Esophagus (tissue), 2 donors: ENCODE data around the gene ESRRA. TPM values are rescaled to one million over a fixed set of nuclear protein-coding genes. Genes with fewer than 3 reads are reported as not detected.

Experiments used
- H3K27ac ChIP-seq, 2 donors: one replicate each; pipeline ENCODE4 v1.5.1; 2013; ENCODE audit warnings: low read depth in 2 of 2, mild to moderate bottlenecking in 2 of 2, inconsistent platforms in 1 of 2, low read length in 1 of 2, moderate library complexity in 1 of 2
- H3K27me3 ChIP-seq, 2 donors: one replicate each; pipeline ENCODE4 v1.6.1; 2013; ENCODE audit warnings: low read length in 2 of 2, control low read depth in 1 of 2, mild to moderate bottlenecking in 1 of 2; ENCODE audit not compliant: insufficient read depth in 2 of 2, control insufficient read depth in 1 of 2
- H3K36me3 ChIP-seq, 2 donors: one replicate each; pipeline ENCODE4 v1.6.1; 2013; ENCODE audit warnings: low read length in 1 of 2; ENCODE audit not compliant: control insufficient read depth in 2 of 2, insufficient read depth in 2 of 2
- H3K4me1 ChIP-seq, 2 donors: one replicate each; pipeline ENCODE4 v1.6.1; 2013; ENCODE audit warnings: low read length in 1 of 2; ENCODE audit not compliant: control insufficient read depth in 2 of 2, insufficient read depth in 2 of 2
- H3K4me3 ChIP-seq, 2 donors: one replicate each; pipeline ENCODE4 v1.5.1; 2013; ENCODE audit warnings: low read length in 2 of 2, mild to moderate bottlenecking in 2 of 2, low read depth in 1 of 2, moderate library complexity in 1 of 2
- H3K9me3 ChIP-seq, 2 donors: one replicate each; pipeline ENCODE4 v1.6.1; 2013; ENCODE audit warnings: mild to moderate bottlenecking in 2 of 2, low read depth in 1 of 2, low read length in 1 of 2, moderate library complexity in 1 of 2; ENCODE audit not compliant: control insufficient read depth in 2 of 2, insufficient read depth in 1 of 2
- WGBS, 2 donors: extraction: QIAGEN DNeasy Blood & Tissue Kit; methylation state at CpG; one replicate each; pipeline ENCODE4 v1.1.7; 2013; 5-methylcytosine and 5-hydroxymethylcytosine counted together
- polyA plus RNA-seq, 2 donors: library from polyadenylated mRNA; stranded (reverse); fragments of 200-250 nt; gene quantifications; one replicate each; pipeline ENCODE4 v1.2.3, GENCODE V29; 2013
- donor health status: healthy with polysubstance abuse.
- donor health status: Bipolar disorder and iron deficiency.

The ESRRA gene
- polyA plus RNA-seq, 2 donors: 63.7 to 85.4 TPM

GRCh38 chr11:64284962-64285884 lies 20.1 kb upstream of the ESRRA start, which contains the start of gene GPR137:
GPR137 (plus strand) TSS chr11:64285848; CDS start chr11:64286525, 677 bp downstream.
- Histone ChIP-seq H3K9me3 (no peaks in the 10 kb centered on the region), H3K36me3 (peaks cover 0 to 5% of the 10 kb centered on the region in 2 donors), H3K4me1 (peaks cover 6 to 24% of the 10 kb centered on the region in 2 donors), H3K27ac (peak within 1 kb of the TSS; percentile 95 to 97), H3K27me3 (no peaks in the 10 kb centered on the region), H3K4me3 (peak within 1 kb of the TSS; percentile 63 to 74)
- WGBS, 2 donors: 0 to 1% methylated on average over 83 to 102 of the region's 102 CpGs

- WGBS, 2 donors: 21 to 29% methylated on average over 30 to 40 of the region's 40 CpGs
- peak overlapping the region; percentile 54 to 97 for H3K27ac ChIP-seq
- peaks cover 6 to 24% of the 10 kb centered on the region in 2 donors for H3K4me1 ChIP-seq
- H3K9me3 ChIP-seq: no peaks in the 10 kb centered on the region
- H3K4me3 ChIP-seq: peak overlapping the region; percentile 63 to 74
- peaks cover 0 to 2% of the 10 kb centered on the region in 2 donors for H3K27me3 ChIP-seq
- H3K36me3 ChIP-seq: peaks cover 0 to 5% of the 10 kb centered on the region in 2 donors
These were observed 19.2 kb upstream of the ESRRA start for GRCh38 chr11:64285885-64286800.

- no peak overlapping the region for H3K27ac ChIP-seq
- peaks cover 9 to 26% of the 10 kb centered on the region in 2 donors for H3K4me1 ChIP-seq
- H3K9me3 ChIP-seq: no peaks in the 10 kb centered on the region
- 82 to 84% methylated on average over 9 of the region's 9 CpGs for WGBS, 2 donors
- H3K4me3 ChIP-seq: no peak overlapping the region
- peaks cover 0 to 5% of the 10 kb centered on the region in 2 donors for H3K36me3 ChIP-seq
- H3K27me3 ChIP-seq: peaks cover 0 to 7% of the 10 kb centered on the region in 2 donors
These were observed 18.5 kb upstream of the ESRRA start for GRCh38 chr11:64286801-64287159.

- Histone ChIP-seq H3K9me3 (no peaks in the 10 kb centered on the region), H3K27me3 (peaks cover 0 to 17% of the 10 kb centered on the region in 2 donors), H3K27ac (no peak overlapping the region), H3K4me3 (no peak overlapping the region), H3K4me1 (peaks cover 11 to 28% of the 10 kb centered on the region in 2 donors), H3K36me3 (peaks cover 0 to 2% of the 10 kb centered on the region in 2 donors)
- WGBS, 2 donors: 93 to 94% methylated on average over 33 of the region's 33 CpGs
These were observed 17.5 kb upstream of the ESRRA start for GRCh38 chr11:64287676-64288352.

GRCh38 chr11:64288353-64288750 lies 17.0 kb upstream of the ESRRA start:
- peaks cover 0 to 21% of the 10 kb centered on the region in 2 donors for H3K27me3 ChIP-seq
- 91 to 92% methylated on average over 9 of the region's 9 CpGs for WGBS, 2 donors
- no peaks in the 10 kb centered on the region for H3K9me3 ChIP-seq
- no peak overlapping the region for H3K27ac ChIP-seq
- H3K4me3 ChIP-seq: no peak overlapping the region
- H3K4me1 ChIP-seq: peaks cover 11 to 25% of the 10 kb centered on the region in 2 donors
- H3K36me3 ChIP-seq: peaks cover 0 to 2% of the 10 kb centered on the region in 2 donors

- peaks cover 0 to 2% of the 10 kb centered on the region in 2 donors for H3K36me3 ChIP-seq
- WGBS, 2 donors: 90 to 91% methylated on average over 13 of the region's 13 CpGs
- H3K4me1 ChIP-seq: peaks cover 11 to 19% of the 10 kb centered on the region in 2 donors
- no peaks in the 10 kb centered on the region for H3K9me3 ChIP-seq
- no peak overlapping the region for H3K4me3 ChIP-seq
- H3K27ac ChIP-seq: no peak overlapping the region
- H3K27me3 ChIP-seq: peaks cover 0 to 21% of the 10 kb centered on the region in 2 donors
These were observed 16.2 kb upstream of the ESRRA start for GRCh38 chr11:64289002-64289564.

GRCh38 chr11:64290352-64291261 lies 14.7 kb upstream of the ESRRA start:
- WGBS, 2 donors: 44 to 53% methylated on average over 8 to 10 of the region's 10 CpGs
- no peak overlapping the region for H3K4me3 ChIP-seq
- H3K27me3 ChIP-seq: peaks cover 0 to 21% of the 10 kb centered on the region in 2 donors
- H3K36me3 ChIP-seq: peaks cover 0 to 2% of the 10 kb centered on the region in 2 donors
- peaks cover 11 to 18% of the 10 kb centered on the region in 2 donors for H3K4me1 ChIP-seq
- no peak overlapping the region for H3K27ac ChIP-seq
- H3K9me3 ChIP-seq: no peaks in the 10 kb centered on the region

GRCh38 chr11:64291262-64291751 lies 14.0 kb upstream of the ESRRA start, which contains the start of gene KCNK4:
KCNK4 (plus strand) TSS chr11:64291302; CDS start chr11:64293019, 1,717 bp downstream.
- Histone ChIP-seq H3K4me1 (peaks cover 8 to 13% of the 10 kb centered on the region in 2 donors), H3K4me3 (peak within 1 kb of the TSS; percentile 19 to 48), H3K36me3 (peaks cover 0 to 2% of the 10 kb centered on the region in 2 donors), H3K27me3 (peaks cover 0 to 21% of the 10 kb centered on the region in 2 donors), H3K27ac (no peak within 1 kb of the TSS), H3K9me3 (no peaks in the 10 kb centered on the region)
- WGBS, 2 donors: 4 to 6% methylated on average over 22 to 45 of the region's 45 CpGs
